Neural progenitor cell (in vitro differentiated cells): ENCODE results near the gene ABCD2. TPM values are rescaled to one million over a fixed set of nuclear protein-coding genes. Genes with fewer than 3 reads are reported as not detected.

Experiments
- DNase-seq: peaks from one replicate; pipeline ENCODE4 v3.0.0-alpha.2; 2016; ENCODE audit warnings: low spot score
- H2AFZ ChIP-seq: fragments of 200-600 bp; sonication (generic); replicated peaks from 2 replicates; pipeline ENCODE4 v1.6.1; 2016; ENCODE audit warnings: antibody characterized with exemption
- H3F3A ChIP-seq: fragments of 200-600 bp; sonication (generic); 2 replicates; pipeline ENCODE4 v1.6.1; 2016; ENCODE audit warnings: antibody characterized with exemption, low read depth
- H3K27ac ChIP-seq: fragments of 200-600 bp; sonication (generic); 2 replicates; pipeline ENCODE4 v1.5.1; 2016; ENCODE audit warnings: mild to moderate bottlenecking
- H3K27me3 ChIP-seq: fragments of 200-600 bp; sonication (generic); 2 replicates; pipeline ENCODE4 v1.6.1; 2016; ENCODE audit warnings: mild to moderate bottlenecking, moderate library complexity
- H3K36me3 ChIP-seq: fragments of 200-600 bp; sonication (generic); 2 replicates; pipeline ENCODE4 v1.5.1; 2016
- H3K4me1 ChIP-seq: fragments of 200-600 bp; sonication (generic); 2 replicates; pipeline ENCODE4 v1.6.1; 2016; ENCODE audit warnings: mixed run types
- H3K4me2 ChIP-seq: fragments of 200-600 bp; sonication (generic); 2 replicates; pipeline ENCODE4 v1.6.1; 2016
- H3K4me3 ChIP-seq: fragments of 200-600 bp; sonication (generic); 2 replicates; pipeline ENCODE4 v1.5.1; 2016
- H3K79me2 ChIP-seq: fragments of 200-600 bp; sonication (generic); 2 replicates; pipeline ENCODE4 v1.6.1; 2016; ENCODE audit warnings: low read depth
- H3K9ac ChIP-seq: fragments of 200-600 bp; sonication (generic); 2 replicates; pipeline ENCODE4 v1.6.1; 2016
- H3K9me3 ChIP-seq: fragments of 200-600 bp; sonication (generic); 2 replicates; pipeline ENCODE4 v1.5.1; 2016; ENCODE audit warnings: low read depth
- H4K20me1 ChIP-seq: fragments of 200-600 bp; sonication (generic); 2 replicates; pipeline ENCODE4 v1.6.1; 2016; ENCODE audit warnings: low read depth
- H3K27ac Mint-ChIP-seq: 3 replicates; pipeline ENCODE4 v1.8.0; 2021; ENCODE audit warnings: mixed read lengths
- H3K27me3 Mint-ChIP-seq: 2 replicates; pipeline ENCODE4 v1.8.0; 2022; ENCODE audit warnings: low read depth, mild to moderate bottlenecking, inconsistent platforms, moderate library complexity, mixed read lengths; ENCODE audit not compliant: insufficient read depth
- H3K36me3 Mint-ChIP-seq: 3 replicates; pipeline ENCODE4 v1.8.0; 2021; ENCODE audit warnings: mixed read lengths
- H3K4me1 Mint-ChIP-seq: 3 replicates; pipeline ENCODE4 v1.8.0; 2021; ENCODE audit warnings: mixed read lengths
- H3K4me3 Mint-ChIP-seq: 3 replicates; pipeline ENCODE4 v1.8.0; 2021; ENCODE audit warnings: mild to moderate bottlenecking, moderate library complexity, mixed read lengths
- H3K9me3 Mint-ChIP-seq: 3 replicates; pipeline ENCODE4 v1.8.0; 2020; ENCODE audit warnings: mixed read lengths
- EZH2 ChIP-seq: fragments of 200-600 bp; sonication (generic); IDR thresholded peaks from 2 replicates; pipeline ENCODE4 v1.6.1; 2017; ENCODE audit warnings: antibody characterized with exemption, mild to moderate bottlenecking, moderate library complexity
- EZH2phosphoT487 ChIP-seq: fragments of 200-600 bp; sonication (generic); IDR thresholded peaks from 2 replicates; pipeline ENCODE4 v1.6.1; 2017; ENCODE audit warnings: antibody characterized with exemption
- total RNA-seq: library from RNA; depleted of rRNA; stranded (reverse); fragments of >200 nt; gene quantifications from 2 replicates; pipeline ENCODE4 v1.2.3, GENCODE V29; 2015; ENCODE audit warnings: low replicate concordance
- TF ChIP-seq, protein P1 (sequence below): fragments of 200-600 bp; sonication (generic); IDR thresholded peaks from 2 replicates; pipeline ENCODE4 v1.5.1; 2017; ENCODE audit warnings: antibody characterized with exemption, mild to moderate bottlenecking

The ABCD2 gene
- total RNA-seq, 1 donor from 2014 or later = 0.04 TPM

DNA sequence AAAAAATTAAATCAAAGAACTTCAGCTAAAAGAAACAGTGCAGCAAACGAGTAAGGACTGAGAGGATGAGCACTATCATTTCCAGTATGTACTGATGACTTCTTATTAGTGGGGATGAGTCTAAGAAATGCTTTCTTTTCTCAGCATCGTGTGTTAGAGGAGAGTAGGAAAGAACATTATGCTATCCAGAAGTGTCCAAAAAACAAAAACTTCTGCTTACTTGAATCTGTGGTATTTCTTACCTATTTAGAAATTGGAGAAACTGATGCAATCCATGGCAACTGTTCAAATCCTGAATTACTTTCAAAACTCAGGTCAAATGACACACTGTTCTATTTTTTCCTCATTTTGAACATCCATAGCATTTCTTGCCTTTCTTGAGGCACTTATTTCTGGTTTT, 23.7 kb downstream of the ABCD2 start:
- H3K27ac Mint-ChIP-seq = no peak overlapping the region
- no peak overlapping the region for H3K9ac ChIP-seq
- H2AFZ ChIP-seq = peak overlapping the region; percentile 23
- H3K4me1 Mint-ChIP-seq = no peaks in the 10 kb centered on the region
- no peaks in the 10 kb centered on the region for H3K36me3 ChIP-seq
- H3K4me1 ChIP-seq = no peaks in the 10 kb centered on the region
- H3K4me3 ChIP-seq = no peak overlapping the region
- no peak overlapping the region for H3K4me3 Mint-ChIP-seq
- H3F3A ChIP-seq = no peaks in the 10 kb centered on the region
- no peak for DNase-seq
- no peaks in the 10 kb centered on the region for H3K79me2 ChIP-seq
- no peak overlapping the region for H3K27ac ChIP-seq
- no peaks in the 10 kb centered on the region for H3K36me3 Mint-ChIP-seq
- no peaks in the 10 kb centered on the region for H4K20me1 ChIP-seq
- H3K9me3 ChIP-seq = no peaks in the 10 kb centered on the region
- no peaks in the 10 kb centered on the region for H3K27me3 Mint-ChIP-seq
- H3K4me2 ChIP-seq = no peak overlapping the region
- TF ChIP-seq, protein P1, sequence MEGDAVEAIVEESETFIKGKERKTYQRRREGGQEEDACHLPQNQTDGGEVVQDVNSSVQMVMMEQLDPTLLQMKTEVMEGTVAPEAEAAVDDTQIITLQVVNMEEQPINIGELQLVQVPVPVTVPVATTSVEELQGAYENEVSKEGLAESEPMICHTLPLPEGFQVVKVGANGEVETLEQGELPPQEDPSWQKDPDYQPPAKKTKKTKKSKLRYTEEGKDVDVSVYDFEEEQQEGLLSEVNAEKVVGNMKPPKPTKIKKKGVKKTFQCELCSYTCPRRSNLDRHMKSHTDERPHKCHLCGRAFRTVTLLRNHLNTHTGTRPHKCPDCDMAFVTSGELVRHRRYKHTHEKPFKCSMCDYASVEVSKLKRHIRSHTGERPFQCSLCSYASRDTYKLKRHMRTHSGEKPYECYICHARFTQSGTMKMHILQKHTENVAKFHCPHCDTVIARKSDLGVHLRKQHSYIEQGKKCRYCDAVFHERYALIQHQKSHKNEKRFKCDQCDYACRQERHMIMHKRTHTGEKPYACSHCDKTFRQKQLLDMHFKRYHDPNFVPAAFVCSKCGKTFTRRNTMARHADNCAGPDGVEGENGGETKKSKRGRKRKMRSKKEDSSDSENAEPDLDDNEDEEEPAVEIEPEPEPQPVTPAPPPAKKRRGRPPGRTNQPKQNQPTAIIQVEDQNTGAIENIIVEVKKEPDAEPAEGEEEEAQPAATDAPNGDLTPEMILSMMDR = no peak
- TF ChIP-seq EZH2 (no peak), EZH2phosphoT487 (no peak)
- no peaks in the 10 kb centered on the region for H3K27me3 ChIP-seq
- H3K9me3 Mint-ChIP-seq = no peaks in the 10 kb centered on the region

GRCh38 chr12:39592295-39592694, 27.3 kb downstream of the ABCD2 start:
- no peak overlapping the region for H3K9ac ChIP-seq
- H3K36me3 Mint-ChIP-seq = no peaks in the 10 kb centered on the region
- H3K4me3 Mint-ChIP-seq = no peak overlapping the region
- no peaks in the 10 kb centered on the region for H3K79me2 ChIP-seq
- no peaks in the 10 kb centered on the region for H4K20me1 ChIP-seq
- TF ChIP-seq EZH2 (no peak), EZH2phosphoT487 (no peak)
- TF ChIP-seq, protein P1 = no peak
- no peaks in the 10 kb centered on the region for H3K4me1 ChIP-seq
- H3K4me2 ChIP-seq = no peak overlapping the region
- H3K27me3 Mint-ChIP-seq = no peaks in the 10 kb centered on the region
- H3K36me3 ChIP-seq = no peaks in the 10 kb centered on the region
- DNase-seq = no peak
- H3K27ac Mint-ChIP-seq = no peak overlapping the region
- H3K4me1 Mint-ChIP-seq = no peaks in the 10 kb centered on the region
- no peaks in the 10 kb centered on the region for H3K27me3 ChIP-seq
- no peaks in the 10 kb centered on the region for H3F3A ChIP-seq
- H3K9me3 Mint-ChIP-seq = no peaks in the 10 kb centered on the region
- no peak overlapping the region for H3K4me3 ChIP-seq
- no peaks in the 10 kb centered on the region for H3K9me3 ChIP-seq
- H2AFZ ChIP-seq = no peak overlapping the region
- no peak overlapping the region for H3K27ac ChIP-seq

GRCh38 chr12:39588348-39588747, 31.3 kb downstream of the ABCD2 start:
- H4K20me1 ChIP-seq = no peaks in the 10 kb centered on the region
- no peak overlapping the region for H3K9ac ChIP-seq
- peak overlapping the region; percentile 55 for H2AFZ ChIP-seq
- no peak overlapping the region for H3K27ac ChIP-seq
- TF ChIP-seq, protein P1 = no peak
- TF ChIP-seq EZH2 = no peak
- no peak for TF ChIP-seq EZH2phosphoT487
- H3K4me2 ChIP-seq = no peak overlapping the region
- H3K36me3 ChIP-seq = no peaks in the 10 kb centered on the region
- no peaks in the 10 kb centered on the region for H3K9me3 ChIP-seq
- H3K27me3 Mint-ChIP-seq = no peaks in the 10 kb centered on the region
- no peaks in the 10 kb centered on the region for H3K36me3 Mint-ChIP-seq
- DNase-seq = no peak
- H3K4me1 ChIP-seq = no peaks in the 10 kb centered on the region
- no peak overlapping the region for H3K4me3 ChIP-seq
- no peaks in the 10 kb centered on the region for H3K27me3 ChIP-seq
- H3K4me1 Mint-ChIP-seq = no peaks in the 10 kb centered on the region
- H3F3A ChIP-seq = no peaks in the 10 kb centered on the region
- H3K79me2 ChIP-seq = no peaks in the 10 kb centered on the region
- no peak overlapping the region for H3K4me3 Mint-ChIP-seq
- no peak overlapping the region for H3K27ac Mint-ChIP-seq
- H3K9me3 Mint-ChIP-seq = peaks cover 7% of the 10 kb centered on the region

GRCh38 chr12:39587225-39587624, 32.4 kb downstream of the ABCD2 start:
- H3K27me3 ChIP-seq = no peaks in the 10 kb centered on the region
- Mint-ChIP-seq H3K9me3 (peaks cover 7% of the 10 kb centered on the region), H3K36me3 (no peaks in the 10 kb centered on the region), H3K4me3 (no peak overlapping the region), H3K27me3 (no peaks in the 10 kb centered on the region), H3K27ac (no peak overlapping the region), H3K4me1 (no peaks in the 10 kb centered on the region)
- no peak for TF ChIP-seq EZH2
- TF ChIP-seq, protein P1 = peak; percentile 32
- no peaks in the 10 kb centered on the region for H3K4me1 ChIP-seq
- no peak overlapping the region for H3K27ac ChIP-seq
- H3K4me3 ChIP-seq = no peak overlapping the region
- H3F3A ChIP-seq = no peaks in the 10 kb centered on the region
- H3K9ac ChIP-seq = no peak overlapping the region
- H3K36me3 ChIP-seq = no peaks in the 10 kb centered on the region
- H3K9me3 ChIP-seq = no peaks in the 10 kb centered on the region
- no peak overlapping the region for H2AFZ ChIP-seq
- H3K79me2 ChIP-seq = no peaks in the 10 kb centered on the region
- no peaks in the 10 kb centered on the region for H4K20me1 ChIP-seq
- DNase-seq = no peak
- H3K4me2 ChIP-seq = no peak overlapping the region
